PC-9 (cell line): ENCODE results near the gene ADCY4. TPM values are rescaled to one million over a fixed set of nuclear protein-coding genes. Genes with fewer than 3 reads are reported as not detected.

Source experiments
- BruUV-seq: library from RNA; stranded (reverse); fragments of 400-500 nt; replicated peaks from 2 replicates; lab custom pipeline; 2021; lab: Mats Ljungman, UMichigan
- CTCF ChIA-PET: fragments of 300-600 bp; sonication (Branson Sonifier 250); formaldehyde crosslinking; loops from one replicate; lab custom pipeline; 2022; ENCODE audit warnings: antibody characterized with exemption; lab: Charles Lee
- POLR2A ChIA-PET: fragments of 300-600 bp; sonication (Branson Sonifier 250); formaldehyde crosslinking; loops from one replicate; lab custom pipeline; 2022; ENCODE audit warnings: antibody characterized with exemption; ENCODE audit not compliant: unreplicated experiment; lab: Charles Lee
- DNase-seq, 2 experiments: peaks; one replicate each; pipeline versions ENCODE4 v3.0.0 to v3.0.0-alpha.2; 2015 to 2022; ENCODE audit warnings: mixed read lengths in 1 of 2
- H2AFZ ChIP-seq: fragments of 200-600 bp; sonication (generic); 2 replicates; pipeline ENCODE4 v1.8.1; 2017; ENCODE audit warnings: antibody characterized with exemption
- H3F3A ChIP-seq: fragments of 200-600 bp; sonication (generic); 2 replicates; pipeline ENCODE4 v1.8.1; 2017; ENCODE audit warnings: antibody characterized with exemption, mild to moderate bottlenecking, low read depth; ENCODE audit not compliant: insufficient read depth
- H3K27ac ChIP-seq: fragments of 200-600 bp; sonication (generic); 2 replicates; pipeline ENCODE4 v1.6.1; 2016; ENCODE audit warnings: mixed run types
- H3K27me3 ChIP-seq: fragments of 200-600 bp; sonication (generic); 2 replicates; pipeline ENCODE4 v1.6.1; 2016; ENCODE audit warnings: low read depth, mixed run types; ENCODE audit not compliant: insufficient read depth
- H3K36me3 ChIP-seq: fragments of 200-600 bp; sonication (generic); 2 replicates; pipeline ENCODE4 v1.6.1; 2016; ENCODE audit warnings: low read depth, mixed run types
- H3K4me1 ChIP-seq: fragments of 200-600 bp; sonication (generic); replicated peaks from 2 replicates; pipeline ENCODE4 v1.6.1; 2016; ENCODE audit warnings: mixed run types; ENCODE audit not compliant: insufficient read depth
- H3K4me2 ChIP-seq: fragments of 200-600 bp; sonication (generic); 2 replicates; pipeline ENCODE4 v1.6.1; 2017; ENCODE audit warnings: mixed run types
- H3K4me3 ChIP-seq: fragments of 200-600 bp; sonication (generic); 2 replicates; pipeline ENCODE4 v1.6.1; 2016; ENCODE audit warnings: mixed run types
- H3K79me2 ChIP-seq: fragments of 200-600 bp; sonication (generic); 2 replicates; pipeline ENCODE4 v1.6.1; 2017; ENCODE audit warnings: low read depth, mixed run types
- H3K9me2 ChIP-seq: fragments of 200-600 bp; sonication (generic); 2 replicates; pipeline ENCODE4 v1.8.1; 2017; ENCODE audit warnings: mild to moderate bottlenecking; ENCODE audit not compliant: insufficient read depth
- H3K9me3 ChIP-seq: fragments of 200-600 bp; sonication (generic); 2 replicates; pipeline ENCODE4 v1.8.1; 2016; ENCODE audit warnings: low read depth; ENCODE audit not compliant: insufficient read depth
- H4K20me1 ChIP-seq: fragments of 200-600 bp; sonication (generic); 2 replicates; pipeline ENCODE4 v1.8.1; 2017; ENCODE audit not compliant: insufficient read depth
- EZH2 ChIP-seq: fragments of 200-600 bp; sonication (generic); IDR thresholded peaks from 2 replicates; pipeline ENCODE4 v1.8.0; 2017; ENCODE audit warnings: antibody characterized with exemption, low read depth
- intact Hi-C: fragments of 100-400 bp; cut with micrococcal nuclease; formaldehyde crosslinking; loops from one replicate; pipeline ENCODE4 v1.10.0; 2022; ENCODE audit not compliant: unreplicated experiment
- total RNA-seq: library from RNA; stranded (reverse); gene quantifications from 2 replicates; pipeline ENCODE4 v1.2.3, GENCODE V29; 2021
- TF ChIP-seq, protein P1 (sequence below): fragments of 200-600 bp; sonication (generic); conservative IDR thresholded peaks from 2 replicates; pipeline ENCODE4 v1.6.1; 2017; ENCODE audit warnings: mixed run types, antibody characterized with exemption, mild to moderate bottlenecking, moderate library complexity

The ADCY4 gene
- total RNA-seq, 1 experiment from 2014 or later: 1.8 TPM

DNA sequence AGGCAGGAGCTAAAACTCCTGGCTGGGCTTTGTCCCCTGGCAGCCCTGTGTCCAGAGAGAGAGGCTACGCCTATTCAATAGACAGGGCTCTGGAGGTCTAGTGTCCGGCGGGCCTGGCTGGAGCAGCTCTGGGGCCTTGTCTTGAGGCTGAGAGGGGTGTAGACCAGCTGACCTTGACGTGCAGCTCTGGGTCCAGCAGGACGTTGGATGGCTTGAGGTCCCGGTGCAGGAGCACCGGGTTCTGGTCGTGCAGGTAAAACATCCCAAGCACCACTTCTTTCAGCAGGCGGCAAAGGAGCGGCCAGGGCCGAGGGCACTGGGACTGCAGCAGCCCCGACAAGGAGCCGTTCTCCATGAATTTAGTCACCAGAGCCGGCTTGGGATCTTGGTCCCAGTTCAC lies 4.0 kb upstream of the ADCY4 start:
- no peak for DNase-seq
- H3K4me1 ChIP-seq: peaks cover 2% of the 10 kb centered on the region; the same call in 1 of the 2 replicates
- H4K20me1 ChIP-seq: no peaks in the 10 kb centered on the region
- H3K27me3 ChIP-seq: no peaks in the 10 kb centered on the region
- TF ChIP-seq EZH2: no peak
- TF ChIP-seq, protein P1, sequence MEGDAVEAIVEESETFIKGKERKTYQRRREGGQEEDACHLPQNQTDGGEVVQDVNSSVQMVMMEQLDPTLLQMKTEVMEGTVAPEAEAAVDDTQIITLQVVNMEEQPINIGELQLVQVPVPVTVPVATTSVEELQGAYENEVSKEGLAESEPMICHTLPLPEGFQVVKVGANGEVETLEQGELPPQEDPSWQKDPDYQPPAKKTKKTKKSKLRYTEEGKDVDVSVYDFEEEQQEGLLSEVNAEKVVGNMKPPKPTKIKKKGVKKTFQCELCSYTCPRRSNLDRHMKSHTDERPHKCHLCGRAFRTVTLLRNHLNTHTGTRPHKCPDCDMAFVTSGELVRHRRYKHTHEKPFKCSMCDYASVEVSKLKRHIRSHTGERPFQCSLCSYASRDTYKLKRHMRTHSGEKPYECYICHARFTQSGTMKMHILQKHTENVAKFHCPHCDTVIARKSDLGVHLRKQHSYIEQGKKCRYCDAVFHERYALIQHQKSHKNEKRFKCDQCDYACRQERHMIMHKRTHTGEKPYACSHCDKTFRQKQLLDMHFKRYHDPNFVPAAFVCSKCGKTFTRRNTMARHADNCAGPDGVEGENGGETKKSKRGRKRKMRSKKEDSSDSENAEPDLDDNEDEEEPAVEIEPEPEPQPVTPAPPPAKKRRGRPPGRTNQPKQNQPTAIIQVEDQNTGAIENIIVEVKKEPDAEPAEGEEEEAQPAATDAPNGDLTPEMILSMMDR: no peak
- no peaks in the 10 kb centered on the region for H3K9me3 ChIP-seq
- no peak overlapping the region for H3K27ac ChIP-seq
- no peaks in the 10 kb centered on the region for H3K79me2 ChIP-seq
- POLR2A ChIA-PET: no interaction called here
- CTCF ChIA-PET: no interaction called here
- H3K36me3 ChIP-seq: no peaks in the 10 kb centered on the region
- H3K4me3 ChIP-seq: no peak overlapping the region
- intact Hi-C loops: no loop called here
- no peaks in the 10 kb centered on the region for H3K9me2 ChIP-seq
- no peak overlapping the region for H2AFZ ChIP-seq
- no TSS peak for BruUV-seq
- H3F3A ChIP-seq: no peaks in the 10 kb centered on the region
- no peak overlapping the region for H3K4me2 ChIP-seq

DNA sequence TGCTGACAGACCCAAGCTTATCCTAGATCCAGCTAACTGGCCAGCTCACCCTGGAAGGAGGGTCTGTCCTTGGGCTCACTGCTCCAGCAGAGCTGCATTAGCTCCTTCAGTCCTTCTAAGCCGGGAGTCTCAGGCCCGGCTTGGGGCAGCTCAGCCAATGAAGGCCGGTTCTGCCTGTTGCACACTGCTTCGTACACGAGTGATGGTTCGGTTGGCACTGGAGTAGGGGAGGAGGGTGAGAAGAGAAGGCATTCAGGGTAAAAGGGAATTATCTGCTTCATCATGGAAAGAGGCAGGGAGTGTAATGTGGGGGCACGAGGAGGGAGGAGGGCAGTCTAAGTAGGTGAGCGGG lies 2.9 kb upstream of the ADCY4 start:
- no peaks in the 10 kb centered on the region for H4K20me1 ChIP-seq
- H3K36me3 ChIP-seq: no peaks in the 10 kb centered on the region
- no peaks in the 10 kb centered on the region for H3K79me2 ChIP-seq
- H3K27me3 ChIP-seq: no peaks in the 10 kb centered on the region
- H2AFZ ChIP-seq: no peak overlapping the region
- no peaks in the 10 kb centered on the region for H3F3A ChIP-seq
- no peak for DNase-seq
- intact Hi-C loops: no loop called here
- no peak overlapping the region for H3K4me2 ChIP-seq
- BruUV-seq: no TSS peak
- H3K9me2 ChIP-seq: no peaks in the 10 kb centered on the region
- ChIA-PET CTCF (no interaction called here), POLR2A (no interaction called here)
- TF ChIP-seq EZH2: no peak
- TF ChIP-seq, protein P1: no peak
- no peak overlapping the region for H3K27ac ChIP-seq
- no peak overlapping the region for H3K4me3 ChIP-seq
- peaks cover 3% of the 10 kb centered on the region; the same call in 1 of the 2 replicates for H3K4me1 ChIP-seq
- H3K9me3 ChIP-seq: no peaks in the 10 kb centered on the region

DNA sequence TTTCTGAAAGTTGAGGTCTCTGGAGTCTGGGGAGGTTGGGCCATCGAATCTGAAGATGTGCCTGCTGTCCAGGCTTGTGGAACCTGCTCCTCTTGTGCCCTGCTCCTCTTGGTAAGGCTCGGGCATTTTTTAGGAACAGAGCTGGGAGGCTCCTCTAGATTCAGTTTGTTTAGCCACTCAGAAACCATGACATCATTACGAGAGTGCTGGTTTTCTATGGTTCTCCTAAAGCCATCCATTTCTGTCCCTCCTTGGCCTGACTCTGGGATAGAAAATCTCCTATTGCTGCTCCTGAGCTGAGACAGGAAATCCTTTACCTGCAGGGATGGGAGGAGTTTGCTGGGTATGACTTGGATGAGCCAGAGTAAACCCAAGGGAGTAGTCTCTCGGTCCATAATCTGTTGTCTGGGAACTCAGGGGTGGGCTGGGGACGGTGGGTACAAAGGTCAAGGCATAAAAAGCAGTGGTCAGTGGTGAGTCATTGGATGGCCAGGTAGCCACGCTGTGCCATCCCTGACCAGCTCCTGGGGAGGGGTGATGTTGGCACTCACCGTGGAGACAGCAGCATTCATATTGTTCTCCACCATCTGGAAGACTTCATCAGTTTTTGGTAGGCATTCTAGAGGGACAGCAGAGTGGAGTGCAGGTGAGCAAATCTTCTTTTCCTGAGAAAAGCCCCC lies 2.4 kb upstream of the ADCY4 start:
- peaks cover 3% of the 10 kb centered on the region; the same call in 1 of the 2 replicates for H3K4me1 ChIP-seq
- H3K9me2 ChIP-seq: no peaks in the 10 kb centered on the region
- intact Hi-C loops: no loop called here
- no peak overlapping the region for H3K4me2 ChIP-seq
- no peak for DNase-seq
- no peaks in the 10 kb centered on the region for H3K27me3 ChIP-seq
- no peaks in the 10 kb centered on the region for H3F3A ChIP-seq
- no peaks in the 10 kb centered on the region for H3K79me2 ChIP-seq
- POLR2A ChIA-PET: no interaction called here
- H3K9me3 ChIP-seq: no peaks in the 10 kb centered on the region
- CTCF ChIA-PET: no interaction called here
- no peak overlapping the region for H3K27ac ChIP-seq
- no peak overlapping the region for H3K4me3 ChIP-seq
- H3K36me3 ChIP-seq: no peaks in the 10 kb centered on the region
- H2AFZ ChIP-seq: no peak overlapping the region
- TF ChIP-seq, protein P1: no peak
- no peak for TF ChIP-seq EZH2
- no TSS peak for BruUV-seq
- H4K20me1 ChIP-seq: no peaks in the 10 kb centered on the region
